Stimulated activated naive CD8-positive, alpha-beta T cell treated with anti-CD3 and anti-CD28 coated beads, Interleukin-15, Interleukin-2, amounts not matched to agents 100 U/mL and 50 U/mL, for 24 hours (primary cell): ENCODE measurements around the gene COX4I2.
"Not testable (repeated sequence)": the region's sequence is repeated elsewhere in the genome, so short reads cannot be mapped to it uniquely, and the experiment has no call there.

ENCODE experiments used
- ATAC-seq: fragments of 150-1000 bp; cut with Tn5 transposase; one replicate; pipeline ENCODE4 v1.10.0; 2021
- DNase-seq: peaks from one replicate; pipeline ENCODE4 v3.0.0; 2021

Gene COX4I2

DNA sequence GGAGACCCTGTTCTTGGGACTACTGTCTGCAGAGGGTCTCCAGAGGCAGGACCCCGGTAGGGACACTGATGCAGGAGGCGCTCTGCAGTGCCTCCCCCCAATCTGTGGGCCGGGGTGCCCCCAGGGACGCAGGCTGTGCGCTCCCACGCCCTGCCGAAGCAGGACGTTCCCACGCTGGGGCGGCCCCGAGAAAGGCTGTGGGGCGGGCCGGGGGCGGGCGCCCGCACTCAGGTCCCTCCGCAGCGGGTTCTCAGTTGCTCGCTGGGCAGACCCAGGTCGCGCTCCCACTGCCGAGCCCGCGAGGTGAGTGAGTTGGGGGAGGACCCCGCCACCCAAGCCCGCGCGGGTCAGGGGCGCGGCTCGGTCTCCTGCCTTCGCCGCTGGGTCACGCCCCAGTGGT lies at the start of gene COX4I2:
TSS of gene COX4I2 (plus strand) at position 253 of the 400 bp plus-strand sequence. CDS start 1,106 bp downstream, outside the sequence.
- ATAC-seq (no peak), DNase-seq (no peak)

DNA sequence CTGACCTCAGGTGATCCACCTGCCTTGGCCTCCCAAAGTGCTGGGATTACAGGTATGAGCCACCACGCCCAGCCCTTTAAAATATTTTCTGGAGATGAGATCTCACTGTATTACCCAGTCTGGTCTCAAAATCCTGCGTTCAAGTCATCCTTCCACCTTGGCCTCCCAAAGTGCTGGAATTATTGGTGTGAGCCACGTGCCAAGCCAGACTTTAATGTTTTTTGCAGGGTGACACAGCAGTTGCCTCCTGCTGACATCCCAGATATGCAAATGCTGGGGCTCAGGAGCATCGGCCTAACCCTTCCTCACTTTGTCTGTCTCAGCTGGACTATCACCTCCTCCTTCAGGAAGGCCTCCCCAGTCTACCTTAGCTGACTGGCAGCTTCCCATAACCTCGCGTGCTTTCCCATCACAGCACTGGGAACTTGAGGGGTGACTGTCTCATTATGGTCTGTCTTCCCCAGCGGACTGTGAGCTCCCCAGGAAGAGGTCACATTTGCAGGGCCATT lies 46.9 kb upstream of the COX4I2 start:
- DNase-seq (no peak), ATAC-seq (no peak)

DNA sequence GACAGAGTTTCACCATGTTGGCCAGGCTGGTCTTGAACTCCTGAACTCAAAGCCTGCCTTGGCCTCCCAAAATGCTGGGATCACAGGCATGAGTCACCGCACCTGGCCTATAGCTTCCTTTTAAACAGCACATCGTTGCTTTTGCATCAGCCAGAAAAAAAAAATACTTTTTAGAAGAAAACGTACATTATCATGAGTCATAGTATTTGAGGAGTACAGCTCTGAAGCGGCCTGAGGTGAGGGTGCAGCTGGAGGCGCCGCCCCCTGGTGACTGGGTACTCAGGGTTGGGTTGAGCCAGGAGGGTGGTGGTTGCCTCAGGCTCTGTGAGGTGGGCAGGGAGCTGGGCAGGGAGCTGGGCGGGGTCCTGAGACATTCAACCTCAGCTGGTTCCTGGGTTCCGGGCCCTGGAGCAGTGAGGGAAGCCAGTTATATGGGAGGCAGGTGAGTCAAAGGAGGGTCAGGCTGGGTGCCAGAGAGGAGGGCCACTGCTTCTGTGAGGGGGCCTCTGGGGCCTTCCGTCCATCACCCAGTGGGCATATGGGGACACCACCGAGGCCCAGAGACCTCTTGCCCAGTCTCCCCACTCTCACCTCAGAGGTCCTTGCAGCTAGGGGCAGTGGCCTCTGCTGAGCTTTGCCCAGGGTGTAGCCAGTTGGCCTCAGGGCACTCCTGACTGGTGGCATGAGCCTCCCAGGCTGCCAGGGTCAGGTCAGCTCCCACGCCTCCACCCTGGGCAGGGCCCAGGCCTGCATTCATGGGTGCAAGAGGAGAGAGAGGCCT lies 44.3 kb upstream of the COX4I2 start:
- DNase-seq (no peak), ATAC-seq (peak; percentile 85)

DNA sequence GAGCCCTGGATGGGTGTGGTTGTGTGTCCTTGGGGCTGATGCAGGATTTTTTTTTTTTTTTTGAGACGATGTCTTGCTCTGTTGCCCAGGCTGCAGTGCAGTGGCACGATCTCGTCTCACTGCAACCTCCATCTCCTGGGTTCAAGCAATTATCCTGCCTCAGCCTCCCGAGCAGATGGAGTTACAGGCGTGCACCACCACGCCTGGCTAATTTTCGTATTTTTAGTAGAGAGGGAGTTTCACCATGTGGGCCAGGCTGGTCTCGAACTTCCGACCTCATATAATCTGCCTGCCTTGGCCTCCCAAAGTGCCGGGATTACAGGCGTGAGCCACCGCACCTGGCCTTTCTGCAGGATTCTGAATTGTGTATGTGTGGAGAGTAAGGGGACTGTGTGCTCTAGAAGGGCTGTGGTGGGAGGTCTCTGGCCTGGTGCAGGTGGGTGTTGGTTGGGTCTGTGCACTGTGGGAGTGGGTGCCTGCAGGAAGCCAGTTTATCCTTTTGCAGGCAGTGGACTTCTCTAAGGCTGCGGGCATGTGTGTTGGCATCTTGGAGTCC lies 43.6 kb upstream of the COX4I2 start:
- DNase-seq (no peak), ATAC-seq (no peak)

DNA sequence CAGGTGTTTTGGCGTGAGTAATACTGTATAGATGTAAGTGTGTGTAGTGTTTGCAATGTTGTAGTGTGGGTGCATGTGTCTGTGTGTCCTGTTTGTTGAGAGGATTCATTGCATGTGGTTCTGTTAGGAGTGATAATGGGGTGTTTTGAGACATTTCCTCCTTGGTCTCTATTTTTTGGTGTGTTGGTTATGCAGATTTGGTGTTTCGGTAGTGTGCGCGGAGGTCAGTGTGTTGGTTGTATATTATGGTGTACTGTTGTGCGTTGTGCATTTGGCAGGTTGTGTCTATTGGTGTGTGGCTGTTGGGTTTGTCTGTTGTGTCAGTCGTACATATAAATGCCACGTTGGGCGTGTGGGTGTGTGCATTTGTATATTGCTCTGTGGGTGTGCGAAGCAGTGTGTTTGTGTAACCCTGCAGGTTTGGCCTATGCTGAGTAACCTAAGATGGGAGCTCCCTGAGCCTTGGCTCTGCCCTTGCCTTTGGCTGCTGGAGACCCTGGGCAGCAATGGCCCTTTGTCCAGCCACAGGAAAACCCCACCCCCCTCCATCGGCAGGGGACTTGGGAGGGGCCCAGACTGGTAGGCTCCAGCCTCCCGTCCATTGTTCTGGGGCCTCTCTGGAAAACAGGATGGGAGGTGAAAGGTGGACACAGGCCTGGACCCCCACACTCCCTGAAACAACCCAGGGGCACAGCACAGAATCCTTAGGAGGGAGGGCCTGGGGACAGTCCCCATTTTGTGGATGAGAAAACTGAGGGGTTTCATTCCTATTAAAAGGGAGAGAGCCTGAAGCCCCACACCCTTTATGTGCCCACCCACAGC lies 42.9 kb upstream of the COX4I2 start:
- DNase-seq: no peak
- ATAC-seq: no peak

DNA sequence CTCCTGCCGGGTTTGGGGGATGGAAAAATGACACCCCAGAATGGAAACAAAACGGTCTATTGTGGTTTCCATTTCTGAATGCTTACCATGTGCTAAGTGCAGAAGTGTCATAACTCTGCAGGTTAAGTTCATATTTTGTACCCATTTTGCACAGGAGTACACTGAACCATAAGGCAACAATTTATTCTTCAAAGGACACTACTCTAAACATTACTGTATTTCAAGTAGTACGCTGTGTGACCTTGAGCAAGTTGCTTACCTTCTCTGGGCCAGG lies 42.4 kb upstream of the COX4I2 start:
- ATAC-seq: no peak
- no peak for DNase-seq

DNA sequence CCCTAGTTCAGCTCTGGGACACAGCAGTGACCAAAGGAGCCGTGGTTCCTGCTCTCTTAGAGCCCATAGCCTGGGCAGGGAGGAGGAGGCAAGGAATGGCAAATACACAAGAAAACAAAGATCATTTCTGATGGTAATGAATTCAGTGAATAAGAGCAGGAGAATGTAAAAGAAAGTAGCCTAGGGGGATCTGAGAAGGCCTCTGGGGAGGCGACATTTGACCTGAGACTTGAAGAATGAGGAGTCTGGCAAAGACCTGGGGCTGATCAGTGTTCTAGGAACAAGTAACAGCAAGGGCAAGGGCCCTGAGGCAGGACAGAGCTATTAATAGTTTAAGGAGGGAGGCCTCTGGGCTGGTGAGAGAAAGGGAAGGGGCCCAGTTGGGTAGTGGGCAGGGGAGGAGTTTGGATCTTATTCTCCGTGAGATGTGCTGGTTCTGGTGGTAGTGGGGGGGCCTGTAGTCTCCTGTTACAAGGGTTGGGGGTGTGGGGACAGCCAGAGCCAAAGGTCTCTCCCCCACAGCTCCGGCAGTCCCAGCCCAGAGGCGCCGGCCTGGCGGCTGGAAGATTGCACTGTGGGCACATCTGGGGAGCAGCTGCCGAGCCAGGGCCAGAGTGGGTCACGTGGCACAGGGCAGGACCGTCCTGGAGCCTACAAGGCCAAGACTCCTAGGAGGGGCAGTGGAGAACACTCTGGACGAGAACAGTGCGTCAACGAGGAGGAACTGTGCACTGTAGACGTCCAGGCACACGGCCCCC lies 41.9 kb upstream of the COX4I2 start:
- no peak for ATAC-seq
- DNase-seq: no peak

DNA sequence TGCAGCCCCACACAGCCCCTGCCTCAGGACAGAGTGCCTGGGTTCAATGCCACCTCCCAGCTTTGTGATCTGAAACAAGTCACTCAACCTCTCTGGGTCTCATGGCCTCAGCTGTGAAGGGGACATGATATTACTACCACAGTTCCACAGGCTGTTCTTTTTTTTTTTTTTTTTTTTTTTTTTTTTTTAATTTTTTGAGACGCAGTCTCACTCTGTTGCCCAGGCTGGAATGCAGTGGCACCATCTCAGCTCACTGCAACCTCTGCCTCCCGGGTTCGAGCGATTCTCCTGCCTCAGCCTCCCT lies 41.3 kb upstream of the COX4I2 start:
- ATAC-seq, DNase-seq: not testable (repeated sequence)

DNA sequence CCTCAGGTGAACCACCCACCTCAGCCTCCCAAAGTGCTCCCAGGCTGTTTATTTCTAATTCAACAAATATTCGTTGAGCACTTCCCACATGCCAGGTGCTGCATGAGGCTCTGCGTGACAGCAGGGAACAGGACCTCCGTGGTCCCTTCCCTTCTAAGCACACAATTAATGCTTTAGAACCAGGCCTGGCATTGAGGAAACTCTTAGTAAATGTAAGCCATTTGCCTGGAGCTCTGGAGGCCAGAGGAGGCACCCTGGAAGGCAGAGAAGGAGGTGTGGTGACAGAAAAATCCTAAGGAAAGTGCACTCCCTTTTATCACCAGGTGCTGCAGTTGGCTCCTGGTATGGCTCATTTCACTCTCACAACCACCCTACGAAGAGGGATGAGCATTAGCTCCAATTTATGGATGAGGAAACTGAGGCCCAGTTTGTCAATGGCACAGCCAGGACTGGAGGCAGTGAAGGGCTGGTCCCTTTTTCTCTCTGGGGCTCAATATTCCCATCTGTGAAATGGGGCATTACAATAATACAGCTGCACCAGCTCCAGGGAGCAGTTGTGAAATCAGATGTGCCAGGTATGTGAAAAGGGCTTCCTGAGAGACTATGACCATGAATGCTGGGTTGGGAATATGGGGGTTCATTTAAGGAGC lies 40.8 kb upstream of the COX4I2 start:
- ATAC-seq: no peak
- DNase-seq: no peak

DNA sequence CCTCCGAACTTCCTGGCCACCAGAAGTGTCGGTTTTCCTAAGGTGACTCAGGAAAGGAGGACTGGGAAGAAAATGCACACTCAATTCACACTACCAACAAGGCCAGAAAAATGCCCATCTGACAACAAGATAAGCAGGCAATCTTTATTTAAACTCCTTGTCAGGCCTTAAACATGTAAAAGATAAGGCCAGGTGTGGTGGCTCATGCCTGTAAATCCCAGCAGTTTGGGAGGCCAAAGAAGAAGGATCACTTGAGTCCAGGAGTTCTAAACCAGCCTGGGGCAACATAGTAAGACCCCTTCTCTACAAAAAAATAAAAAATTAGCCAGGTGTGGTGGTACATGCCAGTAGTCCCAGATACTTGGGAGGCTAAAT lies 40.2 kb upstream of the COX4I2 start:
- ATAC-seq (no peak), DNase-seq (no peak)

DNA sequence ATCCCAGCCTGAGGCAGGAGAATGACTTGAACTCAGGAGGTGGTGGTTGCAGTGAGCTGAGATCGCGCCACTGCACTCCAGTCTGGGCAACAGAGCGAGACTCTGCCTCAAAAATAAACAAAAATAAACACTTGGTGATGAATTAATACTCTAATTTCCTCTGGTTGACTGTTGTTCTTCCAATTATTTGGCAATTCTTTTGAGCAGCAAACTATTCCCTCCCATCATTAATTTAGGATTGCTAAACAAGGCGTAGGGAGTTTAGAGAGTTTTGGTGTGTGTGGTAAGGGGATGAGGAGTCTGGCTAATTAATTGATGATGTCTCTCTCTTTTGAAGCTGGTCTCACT lies 35.3 kb upstream of the COX4I2 start:
- ATAC-seq: no peak
- no peak for DNase-seq

DNA sequence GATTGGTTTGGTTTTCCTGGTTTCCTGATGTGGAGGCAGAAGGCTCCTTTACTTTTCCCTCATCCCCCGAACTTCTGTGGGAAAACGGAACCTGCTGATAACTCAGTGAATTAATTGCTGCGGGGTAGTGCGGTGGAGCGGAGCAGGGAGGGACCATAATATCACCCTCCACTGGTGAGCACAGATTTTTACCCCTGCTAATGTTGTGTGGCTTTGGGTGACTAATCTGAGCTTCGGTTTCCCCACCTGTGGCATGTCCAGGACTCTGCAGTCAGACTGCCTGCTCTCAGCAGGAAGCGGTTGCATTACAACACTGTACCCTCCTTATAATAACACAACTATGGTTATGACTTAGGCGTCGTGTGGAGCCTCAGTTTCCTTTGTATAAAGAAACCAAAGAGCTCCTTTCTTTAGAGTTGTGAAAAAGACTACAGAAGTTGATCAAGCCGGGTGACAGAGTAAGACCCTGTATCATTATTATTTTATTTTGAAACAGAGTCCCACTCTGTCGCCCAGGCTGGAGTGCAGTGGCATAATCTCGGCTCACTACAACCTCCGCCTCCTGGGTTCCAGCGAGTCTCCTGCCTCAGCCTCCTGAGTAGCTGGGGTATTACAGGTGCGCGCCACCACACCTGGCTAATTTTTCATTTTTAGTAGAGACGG lies 34.8 kb upstream of the COX4I2 start:
- peak; percentile 81 for ATAC-seq
- DNase-seq: peak; percentile 47

DNA sequence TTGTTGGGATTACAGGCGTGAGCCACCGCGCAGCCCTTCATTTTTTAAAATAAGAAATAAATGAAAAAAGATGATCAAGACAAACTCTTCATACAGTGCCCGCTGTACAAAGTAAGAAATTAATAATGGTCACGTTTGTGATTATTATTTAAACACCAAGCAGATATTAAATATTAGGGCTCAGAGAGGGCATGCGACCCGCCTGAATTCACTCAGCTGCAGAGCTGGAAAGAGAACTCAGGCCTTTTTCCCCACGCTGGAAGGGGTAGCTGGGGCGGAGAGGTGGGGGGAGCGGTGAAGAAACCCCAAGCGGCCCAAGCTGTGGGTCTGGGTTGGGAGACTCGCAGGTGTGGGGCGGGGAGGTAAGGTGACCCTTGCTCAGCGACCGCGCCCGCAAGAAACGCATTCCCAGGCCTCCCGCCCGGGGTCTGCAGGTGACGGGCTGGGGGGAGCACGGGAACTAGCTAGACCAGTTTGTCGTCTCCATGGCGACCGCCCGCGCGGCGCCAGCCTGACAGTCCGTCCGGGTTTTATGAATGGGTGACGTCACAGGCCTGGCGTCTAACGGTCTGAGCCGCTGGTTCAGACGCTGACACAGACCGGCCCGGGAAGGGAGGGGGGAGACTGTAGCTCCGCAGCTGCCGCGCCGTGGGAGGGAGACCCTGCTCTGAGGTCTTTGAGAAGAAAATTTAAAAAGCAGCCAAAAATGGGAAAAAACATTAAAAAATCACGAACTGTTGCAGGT lies 33.7 kb upstream of the COX4I2 start:
- DNase-seq (peak; percentile 79), ATAC-seq (peak; percentile 51)

DNA sequence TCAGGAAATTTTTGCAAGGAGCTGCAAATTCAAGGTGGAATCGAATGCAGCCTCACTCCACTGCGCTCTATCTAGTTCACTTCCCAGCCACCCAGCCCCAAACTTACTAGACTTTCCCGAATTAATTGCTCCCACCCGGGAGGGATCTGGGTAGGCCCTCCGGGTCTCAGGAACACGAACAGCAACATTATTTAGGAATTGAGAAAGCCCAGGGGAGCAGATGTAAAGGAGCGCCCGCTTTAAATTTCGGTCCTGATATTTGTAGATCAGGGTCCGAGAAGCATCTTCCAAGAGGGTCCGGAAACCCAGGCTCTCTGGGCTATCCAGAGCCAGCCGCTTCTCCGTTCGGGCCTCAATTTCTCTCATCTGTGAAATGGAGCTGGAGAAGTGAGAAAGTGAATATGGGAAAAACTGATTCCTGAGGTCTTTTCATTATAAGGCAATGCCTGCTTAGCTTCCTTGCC lies 33.1 kb upstream of the COX4I2 start:
- ATAC-seq (peak; percentile 0), DNase-seq (no peak)

DNA sequence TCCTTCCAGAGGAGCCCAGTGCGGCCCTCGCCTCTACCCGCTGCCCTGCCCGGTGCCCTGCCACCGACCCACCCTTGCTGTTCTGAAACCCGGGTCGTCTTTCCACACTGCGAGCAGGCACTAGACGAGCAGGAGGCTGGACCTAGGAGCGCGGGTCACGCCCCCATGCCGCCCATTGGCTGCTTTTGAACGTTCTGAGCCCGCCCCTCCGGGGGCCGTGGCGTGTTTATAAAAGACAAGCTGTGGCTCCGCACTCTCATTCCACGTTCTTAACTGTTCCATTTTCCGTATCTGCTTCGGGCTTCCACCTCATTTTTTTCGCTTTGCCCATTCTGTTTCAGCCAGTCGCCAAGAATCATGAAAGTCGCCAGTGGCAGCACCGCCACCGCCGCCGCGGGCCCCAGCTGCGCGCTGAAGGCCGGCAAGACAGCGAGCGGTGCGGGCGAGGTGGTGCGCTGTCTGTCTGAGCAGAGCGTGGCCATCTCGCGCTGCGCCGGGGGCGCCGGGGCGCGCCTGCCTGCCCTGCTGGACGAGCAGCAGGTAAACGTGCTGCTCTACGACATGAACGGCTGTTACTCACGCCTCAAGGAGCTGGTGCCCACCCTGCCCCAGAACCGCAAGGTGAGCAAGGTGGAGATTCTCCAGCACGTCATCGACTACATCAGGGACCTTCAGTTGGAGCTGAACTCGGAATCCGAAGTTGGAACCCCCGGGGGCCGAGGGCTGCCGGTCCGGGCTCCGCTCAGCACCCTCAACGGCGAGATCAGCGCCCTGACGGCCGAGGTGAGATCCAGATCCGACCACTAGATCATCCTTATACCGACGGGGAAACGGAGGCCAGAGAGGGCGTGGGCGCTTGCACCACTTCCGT lies 32.4 kb upstream of the COX4I2 start, which contains the start of gene ID1:
TSS of gene ID1 (plus strand) at position 259 of the 871 bp plus-strand sequence. CDS start at position 358, 99 bp downstream.
- ATAC-seq (peak; percentile 88), DNase-seq (peak; percentile 89)

DNA sequence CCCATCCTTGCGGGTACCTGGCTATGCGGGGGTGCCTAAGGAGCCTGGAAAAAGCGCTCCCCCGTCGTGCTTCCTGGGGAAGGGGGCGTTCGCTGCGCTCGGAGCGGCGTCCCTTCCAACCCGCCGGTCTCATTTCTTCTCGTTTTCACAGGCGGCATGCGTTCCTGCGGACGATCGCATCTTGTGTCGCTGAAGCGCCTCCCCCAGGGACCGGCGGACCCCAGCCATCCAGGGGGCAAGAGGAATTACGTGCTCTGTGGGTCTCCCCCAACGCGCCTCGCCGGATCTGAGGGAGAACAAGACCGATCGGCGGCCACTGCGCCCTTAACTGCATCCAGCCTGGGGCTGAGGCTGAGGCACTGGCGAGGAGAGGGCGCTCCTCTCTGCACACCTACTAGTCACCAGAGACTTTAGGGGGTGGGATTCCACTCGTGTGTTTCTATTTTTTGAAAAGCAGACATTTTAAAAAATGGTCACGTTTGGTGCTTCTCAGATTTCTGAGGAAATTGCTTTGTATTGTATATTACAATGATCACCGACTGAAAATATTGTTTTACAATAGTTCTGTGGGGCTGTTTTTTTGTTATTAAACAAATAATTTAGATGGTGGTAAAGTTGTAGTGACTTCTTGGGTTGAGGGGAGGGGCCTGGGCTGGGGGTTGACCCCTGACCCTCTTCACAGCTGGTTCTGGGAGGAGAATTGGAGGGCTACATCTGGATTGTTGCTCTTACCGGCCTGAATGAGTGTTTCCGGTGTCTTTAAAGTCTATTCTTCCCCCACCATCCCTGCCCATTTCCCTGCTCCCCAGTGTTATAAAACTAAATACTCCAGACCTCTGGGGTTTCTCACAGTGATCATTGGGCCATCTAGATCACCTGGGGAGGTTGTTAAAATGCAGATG lies 31.6 kb upstream of the COX4I2 start:
- DNase-seq (peak; percentile 39), ATAC-seq (no peak)

DNA sequence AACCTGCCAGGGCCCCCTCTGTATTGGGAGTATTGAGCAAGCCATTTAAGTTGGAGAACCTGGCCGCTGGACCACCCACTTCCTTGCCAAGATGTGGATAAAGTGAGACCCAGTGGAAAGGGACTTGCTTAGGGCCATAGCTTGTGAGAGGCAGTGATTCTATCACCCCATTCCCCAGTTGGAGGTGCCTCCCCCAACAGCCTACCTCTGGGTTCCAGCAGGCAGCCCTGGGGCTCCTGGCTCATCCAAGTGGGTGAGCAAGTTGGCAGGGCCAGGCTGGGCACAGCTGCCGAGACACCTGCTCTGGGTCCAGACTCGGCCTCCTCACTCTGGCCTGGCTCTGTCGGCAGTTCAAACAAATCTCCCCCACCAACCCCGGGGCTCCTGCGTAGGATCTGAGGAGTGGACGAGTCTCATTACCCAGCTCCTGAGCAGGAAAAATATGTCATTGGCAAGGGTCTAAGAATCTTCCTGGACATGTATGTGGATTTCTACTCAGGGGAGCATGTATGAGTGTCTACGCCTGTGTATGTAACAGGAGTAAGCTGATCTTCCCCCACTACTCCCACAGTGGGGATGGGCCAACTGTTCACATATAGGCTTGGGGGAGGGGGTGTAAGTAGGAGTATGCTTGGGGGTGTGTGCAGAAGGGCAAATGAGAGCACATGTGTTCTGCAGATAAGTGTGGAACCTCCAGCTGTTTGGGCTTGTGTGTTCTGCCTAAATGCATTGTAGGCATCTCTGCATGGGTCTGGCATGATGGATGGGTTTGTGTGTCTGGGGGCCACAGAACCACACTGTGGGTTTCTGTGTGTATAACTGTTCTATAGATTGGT lies 30.7 kb upstream of the COX4I2 start:
- no peak for ATAC-seq
- DNase-seq: no peak
